Measurements from ENCODE around the gene GJB1. TPM values are rescaled to one million over a fixed set of nuclear protein-coding genes. Genes with fewer than 3 reads are reported as not detected.

GJB1 gene
- 10 to 100 TPM in 1 of 7 donors, 1 to 10 TPM in 3, under 1 TPM in 1, not detected in 2; 0.36 to 17.9 (median 2.5) TPM for total RNA-seq
- polyA plus RNA-seq = under 1 TPM; 0.12 to 0.30 TPM
- long read RNA-seq, donor 1 = 0 reads
- long read RNA-seq, donor 2, transcript GJB1-207 (2 exons, 1,603 nt) = major isoform, 5 of 5 reads
- long read RNA-seq, donor 2, partial matches to known transcripts = 0 of 5 reads
- long read RNA-seq, donor 2, other reads (novel, unspliced or antisense) = 0 of 5 reads
- long read RNA-seq, donor 3, partial matches to known transcripts = 4 of 9 reads
- long read RNA-seq, donor 3, other reads (novel, unspliced or antisense) = 1 of 9 reads

DNA sequence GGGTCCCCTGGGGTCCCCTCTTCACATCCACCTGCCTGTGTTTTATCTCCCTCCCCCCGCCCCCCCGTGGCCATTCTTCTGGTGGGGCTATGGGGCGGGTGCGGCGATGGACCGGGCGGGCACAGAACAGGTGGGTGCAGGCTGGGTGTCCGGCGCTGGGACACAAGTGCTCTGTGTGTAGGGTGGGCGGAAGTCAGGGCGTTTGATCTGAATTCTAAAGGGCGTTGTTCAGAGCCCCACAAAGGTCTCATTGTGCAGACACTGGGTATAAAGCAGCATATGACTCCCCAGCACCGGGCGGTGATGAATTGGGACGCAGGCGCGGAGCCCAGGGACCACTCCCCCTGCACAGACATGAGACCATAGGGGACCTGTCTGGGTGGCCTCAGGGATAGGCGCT is at the start of gene GJB1:
Gene GJB1 (plus strand): TSS at position 296 of the 400 bp plus-strand sequence. CDS start 484 bp downstream, outside the sequence.
- Histone ChIP-seq H3K36me3 (no peaks in the 10 kb centered on the region), H3K27me3 (no peaks in the 10 kb centered on the region), H3K27ac (no peak within 1 kb of the TSS), H3K4me1 (ENCODE audit: insufficient read depth) (peaks cover 3% of the 10 kb centered on the region), H3K4me3 (no peak within 1 kb of the TSS), H3K9me3 (no peaks in the 10 kb centered on the region)
- TF ChIP-seq POLR2A (IDR thresholded peaks at IDR 0.05) = no peak
- no peak for TF ChIP-seq CTCF (IDR thresholded peaks at IDR 0.05)
- no peak for TF ChIP-seq EP300 (IDR thresholded peaks at IDR 0.05)
- WGBS, 3 donors = 83 to 86% (median 86%) methylated on average over 18 of the region's 18 CpGs
- intact Hi-C loops (cut with DNase I) = no loop called here
- DNase-seq = no peak

GRCh38 chrX:71173440-71173839 is 49.6 kb upstream of the GJB1 start:
- no peak for DNase-seq
- TF ChIP-seq CTCF (IDR thresholded peaks at IDR 0.05) = no peak
- TF ChIP-seq POLR2A (IDR thresholded peaks at IDR 0.05) = no peak
- no peak for TF ChIP-seq EP300 (IDR thresholded peaks at IDR 0.05)
- Histone ChIP-seq H3K9me3 (no peaks in the 10 kb centered on the region), H3K4me3 (no peak overlapping the region), H3K36me3 (no peaks in the 10 kb centered on the region), H3K27me3 (no peaks in the 10 kb centered on the region), H3K4me1 (ENCODE audit: insufficient read depth) (peaks cover 2% of the 10 kb centered on the region), H3K27ac (no peak overlapping the region)
- intact Hi-C loops (cut with DNase I) = no loop called here
- 46 to 51% (median 48%) methylated on average over 2 of the region's 2 CpGs for WGBS, 3 donors

DNA sequence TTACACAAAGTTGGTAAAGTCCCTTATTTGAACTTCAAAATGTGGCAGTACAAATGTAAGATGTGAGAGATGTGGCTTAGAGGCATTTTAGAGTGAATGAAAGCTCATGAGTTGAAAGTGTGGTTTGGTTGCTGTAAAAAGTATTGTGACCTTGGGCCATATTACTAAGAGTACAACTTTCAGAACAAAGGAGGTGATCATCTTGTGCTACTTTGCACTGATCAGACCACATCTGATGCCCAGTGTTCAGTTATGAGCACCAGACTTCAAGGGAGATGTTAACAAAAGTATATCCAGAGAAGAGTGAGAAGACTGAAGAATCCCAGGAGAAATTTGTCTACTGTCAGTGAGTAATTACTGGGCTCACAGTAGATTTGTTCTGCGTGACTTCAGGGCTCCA is 48.2 kb upstream of the GJB1 start:
- H3K27me3 ChIP-seq = no peaks in the 10 kb centered on the region
- no peak overlapping the region for H3K4me3 ChIP-seq
- H3K36me3 ChIP-seq = no peaks in the 10 kb centered on the region
- peaks cover 2% of the 10 kb centered on the region for H3K4me1 ChIP-seq (ENCODE audit: insufficient read depth)
- no peak for TF ChIP-seq EP300 (IDR thresholded peaks at IDR 0.05)
- no peak for TF ChIP-seq CTCF (IDR thresholded peaks at IDR 0.05)
- no peak for TF ChIP-seq POLR2A (IDR thresholded peaks at IDR 0.05)
- H3K27ac ChIP-seq = no peak overlapping the region
- WGBS, 3 donors = 66 to 75% (median 75%) methylated on average over 1 of the region's 1 CpG
- no peaks in the 10 kb centered on the region for H3K9me3 ChIP-seq
- intact Hi-C loops (cut with DNase I) = no loop called here
- DNase-seq = no peak

DNA sequence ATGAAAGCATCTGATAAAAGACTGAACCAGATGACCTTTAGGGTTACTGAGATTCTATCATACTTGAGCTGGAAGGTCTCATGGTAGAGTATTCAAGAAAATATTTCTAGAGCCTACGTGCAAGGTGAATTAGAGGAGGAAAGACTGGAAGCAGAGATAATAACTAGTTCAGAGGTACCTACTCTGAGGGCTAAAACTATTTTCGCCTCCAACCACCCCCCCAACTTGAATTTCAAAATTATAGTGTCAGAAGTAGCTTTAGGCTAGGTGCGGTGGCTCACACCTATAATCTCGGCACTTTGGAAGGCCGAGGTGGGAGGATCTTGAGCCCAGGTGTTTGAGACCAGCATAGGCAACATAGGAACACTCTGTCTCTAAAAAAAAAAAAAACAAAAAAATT is 47.5 kb upstream of the GJB1 start:
- TF ChIP-seq POLR2A (IDR thresholded peaks at IDR 0.05) (no peak), CTCF (IDR thresholded peaks at IDR 0.05) (no peak), EP300 (IDR thresholded peaks at IDR 0.05) (no peak)
- intact Hi-C loops (cut with DNase I) = no loop called here
- no peaks in the 10 kb centered on the region for H3K36me3 ChIP-seq

More for the DNA sequence above, 47.5 kb upstream of the GJB1 start:
- Histone ChIP-seq H3K4me1 (ENCODE audit: insufficient read depth) (peaks cover 2% of the 10 kb centered on the region), H3K27me3 (no peaks in the 10 kb centered on the region), H3K4me3 (no peak overlapping the region), H3K9me3 (no peaks in the 10 kb centered on the region), H3K27ac (no peak overlapping the region)
- DNase-seq = no peak
- 78 to 84% (median 83%) methylated on average over 5 of the region's 5 CpGs for WGBS, 3 donors
